DMS 273 (cell line): ENCODE results near the gene YY1.
A peak's percentile ranks its signal among the peaks of the same experiment; 100 is the strongest.
"Not testable (repeated sequence)": the region's sequence is repeated elsewhere in the genome, so short reads cannot be mapped to it uniquely, and the experiment has no call there.

Source experiments
- DNase-seq: peaks from one replicate; lab custom pipeline; 2025; ENCODE audit not compliant: unreplicated experiment; lab: John Stamatoyannopoulos, UW

The YY1 gene

DNA sequence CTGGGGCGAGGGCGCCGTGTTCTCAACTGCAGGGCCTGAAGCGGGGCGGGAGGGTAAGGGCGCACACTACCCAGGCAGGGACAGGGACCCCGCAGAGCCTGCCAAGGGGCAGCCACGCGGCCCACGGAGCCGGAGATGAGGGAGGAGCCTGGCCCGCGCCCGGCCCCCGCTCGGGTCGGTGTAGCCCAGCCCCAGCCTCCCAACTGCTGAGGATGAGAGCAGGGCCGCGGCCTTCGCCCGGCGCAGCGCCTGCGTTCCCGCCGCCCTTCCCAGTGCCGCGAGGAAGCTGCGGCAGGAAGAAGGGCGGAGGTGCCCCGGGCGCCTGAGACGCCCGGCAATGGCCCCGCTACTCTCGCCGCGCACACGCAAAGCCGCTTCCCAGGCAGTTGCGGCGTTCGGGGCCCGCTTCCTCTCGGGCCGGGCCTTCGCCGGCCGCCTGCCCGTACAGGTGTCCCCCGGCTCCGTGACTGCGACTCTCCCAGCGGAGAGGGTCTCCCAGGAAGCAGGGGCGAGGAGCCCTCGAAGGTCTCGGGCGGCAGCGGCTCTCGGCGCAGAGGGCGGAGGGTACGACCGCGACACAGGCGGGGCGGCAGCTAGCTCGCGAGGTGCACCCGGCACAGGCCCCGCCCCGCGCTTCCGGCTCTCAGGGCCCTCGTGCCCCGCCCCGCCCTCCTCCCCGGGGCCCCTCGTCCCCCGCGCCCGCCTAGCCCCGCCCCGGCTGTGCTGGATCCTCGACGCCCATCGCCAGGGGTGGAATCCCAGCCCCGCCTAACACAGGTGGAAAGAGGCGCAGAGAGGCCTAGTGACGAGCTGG is 24.8 kb upstream of the YY1 start:
- DNase-seq = peak; percentile 96

GRCh38 chr14:100214770-100215083 is 24.2 kb upstream of the YY1 start:
- no peak for DNase-seq

DNA sequence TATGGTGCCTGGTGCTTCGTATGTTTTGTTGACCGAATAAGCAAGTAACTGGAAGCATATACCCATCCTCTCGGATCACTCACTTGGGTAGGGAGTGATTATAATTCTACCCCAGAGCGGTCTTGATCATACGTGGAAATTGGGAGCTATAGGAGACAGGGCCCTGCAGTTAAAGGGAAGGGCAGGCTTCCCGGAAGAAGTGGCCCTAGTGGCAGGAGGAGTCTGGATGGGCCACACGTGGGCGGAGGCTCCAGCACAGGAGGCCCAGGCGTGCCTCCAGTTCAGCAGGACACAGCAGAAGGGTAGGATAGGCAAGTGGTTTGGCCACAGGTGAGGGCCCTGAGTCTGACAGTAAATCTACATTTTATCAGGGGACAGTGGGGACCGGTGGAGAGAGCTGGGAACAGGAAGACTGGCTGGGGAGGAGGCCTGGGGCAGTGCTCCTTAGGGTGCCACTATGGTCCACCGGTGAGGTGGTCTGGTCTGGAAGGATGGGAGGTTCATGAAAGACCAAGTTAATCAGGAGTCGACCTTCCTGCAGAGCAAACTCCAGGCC is 23.5 kb upstream of the YY1 start:
- DNase-seq = no peak

GRCh38 chr14:100219126-100219785 is 19.7 kb upstream of the YY1 start:
- DNase-seq = peak; percentile 28

DNA sequence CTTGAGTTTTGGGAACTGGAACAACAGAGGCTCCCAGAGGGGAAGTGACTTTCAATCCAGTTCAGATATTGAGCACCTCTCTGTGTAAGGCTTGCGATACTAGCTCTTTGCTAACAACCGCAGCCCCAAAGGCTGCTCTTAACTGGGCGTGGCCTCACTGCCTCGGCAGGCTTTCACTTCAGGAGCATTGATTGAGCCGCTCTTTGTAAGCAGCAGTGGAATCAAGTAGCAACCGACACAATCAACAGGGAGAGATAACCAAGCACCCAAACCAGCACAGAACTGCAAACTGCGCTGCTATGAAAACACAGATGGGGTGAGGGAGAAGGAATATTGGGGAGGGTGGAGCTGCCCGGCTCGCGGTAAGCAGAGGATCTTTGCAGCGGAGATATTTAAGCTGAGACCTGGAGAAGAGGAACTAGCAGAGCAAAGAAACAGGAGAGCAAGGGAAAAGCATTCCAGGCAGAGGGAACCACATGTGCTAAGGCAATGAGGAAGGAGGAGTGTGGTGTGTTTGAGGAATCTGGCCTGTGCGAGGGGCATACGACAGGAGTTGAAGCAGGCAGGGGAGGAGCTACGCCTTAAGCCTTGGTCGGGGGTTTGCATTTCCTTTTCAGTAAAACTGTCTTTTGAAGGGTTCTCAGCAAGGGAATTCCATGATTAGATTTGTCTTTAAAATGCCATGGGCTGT is 17.3 kb upstream of the YY1 start:
- no peak for DNase-seq

DNA sequence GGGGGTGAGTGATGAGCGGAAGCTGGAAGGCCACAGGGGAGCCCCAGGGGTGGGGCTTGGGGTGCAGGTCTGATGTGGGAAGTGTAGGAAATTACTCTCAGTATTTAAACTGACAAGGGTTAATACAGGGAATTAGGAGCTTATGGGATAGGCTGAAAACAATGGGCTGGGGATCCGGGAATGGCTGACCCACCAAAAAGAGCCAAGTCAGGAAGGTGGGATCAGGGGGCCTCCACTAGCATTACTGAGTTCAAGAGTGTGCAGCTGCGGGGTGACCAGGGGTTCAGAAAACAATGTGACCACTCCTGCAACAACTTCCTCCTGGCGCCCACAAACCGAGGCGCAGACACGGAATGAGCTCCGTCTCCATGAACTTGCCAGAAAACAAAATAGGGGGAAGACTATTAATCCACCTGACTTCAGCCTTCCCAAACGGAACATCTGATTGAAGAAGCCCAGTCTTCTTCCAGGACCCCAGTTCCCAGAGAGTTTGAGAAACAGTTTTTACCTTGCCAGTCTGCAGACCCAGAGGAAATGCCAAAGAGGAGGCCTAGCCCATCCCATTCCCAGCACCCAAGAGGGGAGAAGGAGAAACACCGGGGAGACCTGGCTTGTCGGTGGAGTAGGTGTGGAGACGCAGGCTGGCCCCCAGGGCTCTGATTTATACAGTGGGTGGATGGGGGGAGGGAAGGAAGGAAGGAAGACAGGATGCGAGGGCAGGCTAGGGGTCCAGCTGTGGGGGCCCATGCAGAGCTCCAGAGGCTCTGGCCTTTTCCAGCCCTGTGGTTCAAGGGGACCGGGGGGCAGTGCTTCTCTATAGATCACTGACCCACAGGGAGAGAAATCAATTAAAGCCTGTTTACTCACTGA is 16.5 kb upstream of the YY1 start:
- no peak for DNase-seq

DNA sequence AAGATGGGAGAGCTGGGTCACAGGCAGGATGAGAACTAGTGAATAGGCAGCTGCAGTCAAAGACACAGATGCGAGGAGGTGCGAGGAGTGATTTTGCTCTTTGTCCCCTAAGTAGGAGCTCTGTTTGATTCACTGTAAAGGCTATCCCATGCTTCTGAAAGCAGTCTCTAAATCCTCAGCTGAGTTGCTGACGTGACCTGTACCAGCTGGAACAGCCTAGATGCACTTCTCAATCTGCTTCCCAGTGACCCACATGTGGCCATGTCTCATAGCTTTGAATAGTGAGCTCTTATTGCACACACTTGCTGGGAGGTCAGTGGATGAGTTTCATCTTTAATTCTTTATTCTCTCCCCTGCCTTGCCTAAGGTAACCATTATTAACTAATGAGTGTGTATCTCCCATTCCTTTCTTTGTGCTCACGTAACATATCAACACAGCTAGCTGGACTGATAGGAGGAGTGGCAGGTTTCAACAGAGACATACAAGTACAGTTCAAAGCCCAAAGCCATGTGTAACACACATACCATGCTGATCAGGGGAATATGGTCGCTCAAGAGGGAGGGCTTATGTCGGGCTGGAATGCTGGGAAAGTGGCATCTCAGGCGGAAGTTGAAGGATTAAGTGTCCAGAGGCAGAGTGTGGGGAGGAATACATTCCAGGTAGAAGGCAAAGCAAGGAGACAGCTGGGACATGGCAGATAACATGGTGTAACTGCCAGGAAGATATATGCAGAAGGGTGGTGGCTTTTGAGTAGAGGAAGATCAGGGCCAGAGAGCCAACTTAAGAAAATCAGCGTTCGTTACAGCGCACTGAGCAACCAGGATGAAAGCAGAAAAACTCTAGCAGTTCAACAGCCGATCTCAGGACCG is 15.4 kb upstream of the YY1 start:
- DNase-seq = no peak

- DNase-seq = no peak
Measured at GRCh38 chr14:100224229-100224866, 14.6 kb upstream of the YY1 start.

- no peak for DNase-seq
Measured at GRCh38 chr14:100225169-100225568, 13.8 kb upstream of the YY1 start.

DNA sequence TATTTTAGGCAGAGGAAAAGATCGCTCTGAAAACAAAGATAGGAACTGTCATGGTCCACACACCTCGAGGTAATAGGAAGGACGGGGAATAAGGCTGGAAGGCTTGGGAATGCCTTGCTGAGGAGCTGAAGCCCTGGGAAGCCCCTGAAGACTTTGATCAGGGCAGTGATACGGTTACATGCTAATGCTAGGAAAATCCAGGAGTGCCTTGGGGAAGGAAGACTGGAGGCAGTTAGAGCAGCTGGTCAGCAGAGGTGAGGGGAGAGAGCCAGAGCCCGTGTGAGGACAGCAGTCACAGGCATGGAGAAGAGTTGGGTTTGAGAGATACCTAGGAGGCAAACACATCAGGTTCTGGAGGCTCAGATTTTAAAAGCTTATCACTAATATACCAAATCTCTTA is 8.6 kb upstream of the YY1 start:
- DNase-seq = no peak

DNA sequence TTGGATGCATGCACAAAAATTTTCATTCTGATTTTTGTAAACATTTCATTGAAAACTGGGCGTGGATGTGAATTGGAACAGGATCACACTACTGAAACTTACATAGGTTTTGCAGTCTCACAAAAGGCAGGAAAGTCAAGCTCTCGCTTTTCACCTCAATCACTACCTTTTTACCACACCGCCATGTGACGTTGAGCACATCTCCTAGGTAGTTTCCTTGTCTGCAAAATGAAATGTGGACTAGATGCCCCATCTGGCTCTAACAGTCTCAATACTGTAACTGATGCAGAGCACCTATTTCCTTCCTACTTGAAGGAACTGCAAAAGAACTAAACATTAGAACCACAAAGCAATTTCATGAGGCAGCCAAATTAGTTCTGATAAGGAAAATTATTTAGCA is 4.4 kb upstream of the YY1 start:
- DNase-seq = no peak

DNA sequence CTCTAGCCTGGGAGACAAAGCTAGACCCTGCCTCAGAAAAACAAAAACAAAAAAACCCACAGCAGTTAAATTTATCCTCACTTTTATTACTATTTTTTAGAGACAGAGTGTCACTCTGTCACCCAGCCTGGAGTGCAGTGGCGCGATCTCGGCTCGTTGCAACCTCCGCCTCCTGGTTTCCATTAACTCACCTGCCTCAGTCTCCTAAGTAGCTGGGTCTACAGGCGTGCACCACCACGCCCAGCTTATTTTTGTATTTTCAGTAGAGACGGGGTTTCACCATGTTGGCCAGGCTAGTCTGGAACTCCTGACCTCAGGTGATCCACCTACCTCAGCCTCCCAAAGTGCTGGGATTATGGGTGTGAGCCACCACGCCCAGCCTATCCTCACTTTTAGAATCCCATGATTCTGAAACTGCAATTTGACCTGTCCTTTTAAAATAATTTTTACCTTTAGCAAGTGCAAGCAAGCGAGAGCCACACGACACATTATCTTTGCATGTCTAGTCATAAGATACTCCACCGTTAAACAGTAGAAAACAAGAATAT is 2.6 kb upstream of the YY1 start:
- DNase-seq = not testable (repeated sequence)

DNA sequence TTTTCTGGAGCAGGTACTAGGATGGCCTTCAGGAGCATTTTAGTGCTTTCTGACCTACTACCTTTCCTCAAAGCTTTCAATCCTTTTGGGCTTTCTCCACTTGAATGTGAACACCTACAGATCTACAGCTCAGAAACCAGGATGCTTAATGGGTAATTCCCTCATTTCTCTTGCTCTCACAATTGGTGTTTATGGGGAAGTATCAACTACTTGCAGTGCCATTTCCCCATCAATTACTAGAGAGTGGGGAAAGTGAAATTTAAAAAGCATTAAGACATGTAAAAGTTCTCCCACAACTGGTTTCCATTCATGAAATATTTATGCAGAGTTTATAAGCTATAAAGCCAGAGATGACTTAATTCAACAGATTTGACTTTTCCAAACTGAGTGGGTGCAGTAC is 2.1 kb upstream of the YY1 start:
- DNase-seq = no peak

GRCh38 chr14:100237735-100238418 is 1.1 kb upstream of the YY1 start:
- DNase-seq = peak; percentile 83

GRCh38 chr14:100239211-100239839 is 381 bp downstream of the YY1 start:
- DNase-seq = peak; percentile 55

DNA sequence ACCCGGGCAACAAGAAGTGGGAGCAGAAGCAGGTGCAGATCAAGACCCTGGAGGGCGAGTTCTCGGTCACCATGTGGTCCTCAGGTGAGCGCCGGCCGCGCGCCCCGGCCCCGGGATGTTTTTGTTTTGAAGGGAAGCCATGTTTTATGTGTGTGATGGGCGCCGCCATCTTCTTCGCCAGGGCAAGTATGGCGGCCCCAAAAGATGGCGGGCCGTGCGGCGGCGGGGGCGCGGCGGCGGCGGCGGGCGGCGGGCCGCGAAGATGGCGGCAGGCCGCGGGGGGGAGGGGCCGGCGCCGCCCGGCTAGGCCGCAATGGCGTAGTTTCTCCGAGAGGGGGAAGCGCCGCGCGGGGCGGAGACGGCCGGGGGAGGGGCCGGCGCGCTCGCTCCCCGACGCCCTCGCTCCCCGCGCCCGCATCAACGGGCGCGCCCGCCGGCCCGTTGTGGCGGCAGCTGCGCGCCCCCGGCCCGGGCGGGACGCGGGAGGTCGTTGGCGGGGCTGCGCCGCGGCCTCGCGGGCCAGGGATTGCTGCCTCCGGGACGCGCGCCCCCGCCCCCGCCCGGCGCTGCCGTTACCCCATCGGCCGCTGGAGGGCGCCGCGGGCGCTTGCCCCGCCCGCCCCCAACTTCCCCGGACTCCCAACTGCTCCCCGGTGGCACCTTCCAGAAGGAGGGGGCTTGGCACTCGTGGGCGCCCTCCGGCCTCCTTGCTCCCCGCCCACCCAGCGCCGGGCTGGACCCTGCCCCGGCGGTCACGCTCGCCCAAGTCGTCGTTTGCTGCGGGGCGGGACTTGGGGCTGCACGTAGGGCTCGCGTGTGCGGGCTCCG is 1.1 kb downstream of the YY1 start:
- DNase-seq = peak; percentile 94

DNA sequence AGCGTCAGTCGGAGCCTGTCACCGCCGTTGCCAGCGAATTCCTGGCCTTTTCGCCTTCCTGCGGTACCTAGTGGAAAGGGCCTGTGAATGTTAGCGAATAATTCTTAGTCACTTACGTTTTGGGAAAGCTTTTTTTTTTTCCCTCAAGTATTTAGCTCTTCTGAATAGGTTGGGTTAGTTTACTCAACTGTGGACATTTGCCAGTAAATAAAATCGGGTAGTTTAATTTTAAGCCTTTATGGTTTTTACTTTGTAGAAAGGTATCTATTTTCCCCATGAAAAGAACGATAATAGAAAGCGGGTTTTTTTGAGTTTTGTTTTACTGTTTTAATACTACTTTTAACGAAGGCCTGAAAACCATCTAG is 1.7 kb downstream of the YY1 start:
- DNase-seq = no peak
